Subcutaneous adipose tissue (tissue), 4 donors: Measurements from ENCODE around the gene GCC1. TPM values are rescaled to one million over a fixed set of nuclear protein-coding genes. Genes with fewer than 3 reads are reported as not detected.

Experiments
- total RNA-seq, 4 donors: library from RNA; depleted of rRNA; stranded (reverse); fragments of >200 nt; gene quantifications; one replicate each; pipeline ENCODE4 v1.1.0, GENCODE V29; 2016
- TF ChIP-seq, protein P1 (sequence below): fragments of 450-650 bp; IDR thresholded peaks from one replicate; pipeline ENCODE4 v1.5.1; 2016; ENCODE audit warnings: low read depth, mild to moderate bottlenecking, control low read depth, antibody characterized with exemption, moderate library complexity

GCC1 gene
- total RNA-seq, 4 donors from 2014 or later = 15.2 to 20.7 (median 17.3) TPM

DNA sequence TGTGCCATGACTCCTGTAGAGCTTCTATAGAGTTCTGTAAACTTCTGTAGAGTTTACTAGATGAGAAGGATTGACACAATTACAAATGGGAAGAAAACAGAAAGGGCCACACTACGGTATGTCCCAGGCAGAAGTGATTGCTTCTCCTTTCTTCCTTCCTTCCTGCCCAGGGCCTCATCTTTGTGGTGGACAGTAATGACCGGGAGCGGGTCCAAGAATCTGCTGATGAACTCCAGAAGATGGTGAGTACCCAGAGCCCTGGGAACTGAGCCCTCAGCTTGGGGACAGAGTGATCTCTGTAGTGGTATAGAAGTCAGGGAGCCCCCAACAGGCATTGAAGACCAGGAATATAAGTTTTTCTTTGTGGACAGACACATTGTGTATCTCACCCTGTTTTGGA is 4.5 kb upstream of the GCC1 start:
- TF ChIP-seq, protein P1, sequence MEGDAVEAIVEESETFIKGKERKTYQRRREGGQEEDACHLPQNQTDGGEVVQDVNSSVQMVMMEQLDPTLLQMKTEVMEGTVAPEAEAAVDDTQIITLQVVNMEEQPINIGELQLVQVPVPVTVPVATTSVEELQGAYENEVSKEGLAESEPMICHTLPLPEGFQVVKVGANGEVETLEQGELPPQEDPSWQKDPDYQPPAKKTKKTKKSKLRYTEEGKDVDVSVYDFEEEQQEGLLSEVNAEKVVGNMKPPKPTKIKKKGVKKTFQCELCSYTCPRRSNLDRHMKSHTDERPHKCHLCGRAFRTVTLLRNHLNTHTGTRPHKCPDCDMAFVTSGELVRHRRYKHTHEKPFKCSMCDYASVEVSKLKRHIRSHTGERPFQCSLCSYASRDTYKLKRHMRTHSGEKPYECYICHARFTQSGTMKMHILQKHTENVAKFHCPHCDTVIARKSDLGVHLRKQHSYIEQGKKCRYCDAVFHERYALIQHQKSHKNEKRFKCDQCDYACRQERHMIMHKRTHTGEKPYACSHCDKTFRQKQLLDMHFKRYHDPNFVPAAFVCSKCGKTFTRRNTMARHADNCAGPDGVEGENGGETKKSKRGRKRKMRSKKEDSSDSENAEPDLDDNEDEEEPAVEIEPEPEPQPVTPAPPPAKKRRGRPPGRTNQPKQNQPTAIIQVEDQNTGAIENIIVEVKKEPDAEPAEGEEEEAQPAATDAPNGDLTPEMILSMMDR = no peak

DNA sequence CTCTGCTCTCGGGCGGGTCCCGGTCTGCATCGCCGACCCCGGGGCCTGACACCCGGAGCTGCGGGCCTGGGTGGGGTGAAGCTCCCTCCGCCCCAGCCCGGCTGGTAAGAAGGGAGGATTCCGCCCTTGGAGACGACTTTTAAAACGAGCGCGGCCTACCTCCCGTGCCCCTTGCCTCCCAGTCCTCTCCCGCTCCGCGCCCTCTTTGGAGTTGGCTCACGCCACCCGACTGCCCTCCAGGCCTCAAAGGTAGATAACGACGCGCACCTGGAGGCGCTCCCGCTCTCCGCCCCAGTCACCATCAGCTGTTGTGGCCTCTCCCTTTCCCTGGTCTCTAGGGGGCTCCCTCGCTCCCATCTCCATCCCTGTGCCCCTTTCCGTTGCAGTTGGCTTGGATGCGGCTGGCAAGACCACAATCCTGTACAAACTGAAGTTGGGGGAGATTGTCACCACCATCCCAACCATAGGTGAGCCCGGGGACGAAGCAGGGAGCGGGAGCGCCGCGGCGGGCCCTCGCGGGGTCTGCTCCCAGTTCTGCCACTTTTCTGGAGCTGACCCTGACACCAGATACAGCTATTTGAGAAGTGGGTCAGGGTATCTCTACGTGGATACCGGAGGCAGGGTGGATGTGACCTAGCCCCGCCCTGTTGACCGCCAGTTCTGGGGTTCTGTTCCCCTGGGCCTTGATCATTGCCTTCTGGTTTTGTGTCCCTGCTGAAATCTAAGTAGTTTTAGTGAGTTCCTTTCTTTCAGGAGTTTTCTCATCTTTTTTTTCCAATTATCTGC is 3.5 kb upstream of the GCC1 start:
- TF ChIP-seq, protein P1 = no peak

- TF ChIP-seq, protein P1 = no peak
Measured at GRCh38 chr7:127588019-127588696, 2.8 kb upstream of the GCC1 start, which contains the start of gene ARF5. TSS of gene ARF5 (plus strand) at chr7:127588411. CDS start at chr7:127588499, 88 bp downstream.

GRCh38 chr7:127587663-127588018 is 2.2 kb upstream of the GCC1 start:
- TF ChIP-seq, protein P1 = no peak

GRCh38 chr7:127586346-127586745 is 950 bp upstream of the GCC1 start:
- TF ChIP-seq, protein P1 = no peak

GRCh38 chr7:127584648-127585043 is 750 bp downstream of the GCC1 start:
- TF ChIP-seq, protein P1 = no peak

- TF ChIP-seq, protein P1 = no peak
Measured at GRCh38 chr7:127582361-127582760, 3.0 kb downstream of the GCC1 start.
